Placental pericyte (primary cell): ENCODE data around the gene STXBP4. TPM values are rescaled to one million over a fixed set of nuclear protein-coding genes. Genes with fewer than 3 reads are reported as not detected.

Source experiments
- small RNA-seq: library from RNA; depleted of rRNA; stranded (forward); fragments of <200 nt; gene quantifications from one replicate; pipeline ENCODE3, GENCODE V24; 2012; ENCODE audit warnings: low replicate concordance
- total RNA-seq: library from RNA; depleted of rRNA; stranded (reverse); fragments of >200 nt; gene quantifications from 2 replicates; pipeline ENCODE4 v1.2.3, GENCODE V29; 2012

The STXBP4 gene
- 8.5 and 14.6 TPM in 2 replicates for total RNA-seq

GRCh38 chr17:54968262-54968987 is at the start of gene STXBP4, which contains the start of gene COX11:
STXBP4 (plus strand) TSS chr17:54968765; CDS start chr17:54986220, 17,455 bp downstream.
COX11 (minus strand) TSS chr17:54968654; CDS start chr17:54968646, 8 bp downstream.

Small RNAs within 50 kb of the gene (small RNA-seq; reads per million reads assigned to genes)
- not detected for gene AC007485.1

Other genes with a start within 250 kb of the STXBP4 start
- gene TOM1L1, start 67.9 kb upstream of the STXBP4 start, total RNA-seq, result 21.8 and 51.6 TPM in 2 replicates
- 25.4 and 49.2 TPM in 2 replicates for gene COX11, start 111 bp upstream of the STXBP4 start, total RNA-seq